HepG2 (cell line): ENCODE results near the gene PPOX. TPM values are rescaled to one million over a fixed set of nuclear protein-coding genes. Genes with fewer than 3 reads are reported as not detected.

Experiments used
- ATAC-seq: fragments of 200-7000 bp; cut with Tn5 transposase; 3 replicates; pipeline ENCODE4 v1.9.1; 2020; ENCODE audit warnings: mild to moderate bottlenecking, moderate library complexity
- BruUV-seq: library from RNA; stranded (reverse); fragments of 400-500 nt; replicated peaks from 2 replicates; lab custom pipeline; 2021; lab: Mats Ljungman, UMichigan
- CTCF ChIA-PET: fragments of 300-600 bp; formaldehyde crosslinking; extraction: SDS; loops from one replicate; lab custom pipeline; 2021; ENCODE audit warnings: low total read pairs, inconsistent platforms, low intra/inter-chr PET ratio; lab: Yijun Ruan, JAX
- POLR2A ChIA-PET: fragments of 350-600 bp; sonication (Branson Sonifier 250); formaldehyde crosslinking; loops from one replicate; lab custom pipeline; 2020; ENCODE audit warnings: antibody characterized with exemption, inconsistent platforms; lab: Yijun Ruan, JAX
- DNase-seq: peaks from one replicate; pipeline ENCODE4 v3.0.0-alpha.2; 2015; ENCODE audit warnings: low spot score
- FAIRE-seq: peaks from 3 replicates; lab custom pipeline; 2011; peaks lifted over from hg19 to GRCh38; lab: Jason Lieb, UNC
- H2AFZ ChIP-seq: one replicate; pipeline ENCODE4 v1.6.1; 2011; ENCODE audit warnings: low read length, inconsistent platforms
- H3K27ac ChIP-seq: fragments of 300-600 bp; 3 replicates; pipeline ENCODE4 v1.8.0; 2011; ENCODE audit warnings: mixed run types, mild to moderate bottlenecking, mixed read lengths, low read length, inconsistent platforms; ENCODE audit not compliant: insufficient read depth; ENCODE audit errors: extremely low read length
- H3K27me3 ChIP-seq, 2 experiments: fragments of 200-600 bp in 1 of 2; 2 replicates in 1 of 2; 3 replicates in 1 of 2; pipeline versions ENCODE4 v1.6.0 to v1.8.0; 2011; ENCODE audit warnings: low read length in 2 of 2, mild to moderate bottlenecking in 2 of 2, moderate library complexity in 2 of 2, inconsistent platforms in 1 of 2; ENCODE audit not compliant: insufficient read depth in 2 of 2, control insufficient read depth in 1 of 2
- H3K36me3 ChIP-seq, 2 experiments: fragments of 200-600 bp in 1 of 2; replicated peaks in 1 of 2; 2 replicates in 1 of 2; 3 replicates in 1 of 2; pipeline versions ENCODE4 v1.5.1 to v1.8.0; 2011; ENCODE audit warnings: low read length in 2 of 2, inconsistent platforms in 1 of 2; ENCODE audit not compliant: insufficient read depth in 2 of 2, control insufficient read depth in 1 of 2
- H3K4me1 ChIP-seq: 2 replicates; pipeline ENCODE4 v1.5.1; 2012; ENCODE audit warnings: low read length, inconsistent platforms; ENCODE audit not compliant: insufficient read depth
- H3K4me2 ChIP-seq: 2 replicates; pipeline ENCODE4 v1.6.0; 2011; ENCODE audit warnings: low read depth, low read length, inconsistent platforms
- H3K4me3 ChIP-seq, 3 experiments: fragments of 200-600 bp in 1 of 3; sonication (generic), shearing (Covaris generic) in 1 of 3; replicated peaks in 1 of 3; 2 replicates each; pipeline ENCODE4 v1.5.1; 2011 to 2016; ENCODE audit warnings: low read length in 3 of 3, inconsistent platforms in 2 of 3, low read depth in 2 of 3, mild to moderate bottlenecking in 2 of 3, control low read depth in 1 of 3, mixed read lengths in 1 of 3; ENCODE audit not compliant: insufficient read depth in 1 of 3
- H3K79me2 ChIP-seq: one replicate; pipeline ENCODE4 v1.6.1; 2011; ENCODE audit warnings: low read length, inconsistent platforms; ENCODE audit not compliant: insufficient read depth
- H3K9ac ChIP-seq: 2 replicates; pipeline ENCODE4 v1.6.0; 2011; ENCODE audit warnings: mild to moderate bottlenecking, low read depth, low read length, inconsistent platforms; ENCODE audit not compliant: insufficient read depth
- H3K9me3 ChIP-seq: 2 replicates; pipeline ENCODE4 v1.5.1; 2012; ENCODE audit warnings: mild to moderate bottlenecking, low read length
- H4K20me1 ChIP-seq: 2 replicates; pipeline ENCODE4 v1.6.0; 2011; ENCODE audit warnings: inconsistent platforms, mild to moderate bottlenecking, low read length, moderate library complexity; ENCODE audit not compliant: insufficient read depth
- ATF2 ChIP-seq: sonication (generic); formaldehyde crosslinking; IDR thresholded peaks from 2 replicates; pipeline ENCODE4 v1.4.0; 2020; ENCODE audit warnings: missing genetic modification reagents
- CBX1 ChIP-seq: IDR thresholded peaks from one replicate; pipeline ENCODE4 v1.6.1; 2016; ENCODE audit warnings: antibody characterized with exemption, low read depth
- FOSL1 ChIP-seq: sonication (generic); formaldehyde crosslinking; IDR thresholded peaks from 2 replicates; pipeline ENCODE4 v1.9.0; 2021; ENCODE audit warnings: missing genetic modification reagents, borderline replicate concordance
- GABPB1 ChIP-seq: IDR thresholded peaks from 2 replicates; pipeline ENCODE4 v1.6.1; 2016; ENCODE audit warnings: mild to moderate bottlenecking, missing genetic modification reagents, moderate library complexity, missing compliant biosample characterization
- HCFC1 ChIP-seq: fragments of 150-350 bp; IDR thresholded peaks from 2 replicates; pipeline ENCODE4 v1.6.1; 2014; ENCODE audit warnings: low read depth, low read length
- JUND ChIP-seq: sonication (generic); formaldehyde crosslinking; IDR thresholded peaks from 2 replicates; pipeline ENCODE4 v1.8.0; 2022; ENCODE audit warnings: mild to moderate bottlenecking, missing genetic modification reagents
- MED1 ChIP-seq: sonication (generic); formaldehyde crosslinking; IDR thresholded peaks from 2 replicates; pipeline ENCODE4 v1.4.0; 2020; ENCODE audit warnings: missing genetic modification reagents
- PHF20 ChIP-seq: sonication (generic); formaldehyde crosslinking; IDR thresholded peaks from 2 replicates; pipeline ENCODE4 v1.5.0; 2020; ENCODE audit warnings: mild to moderate bottlenecking, missing genetic modification reagents
- SIX4 ChIP-seq: sonication (generic); formaldehyde crosslinking; IDR thresholded peaks from 2 replicates; pipeline ENCODE4 v1.4.0; 2020; ENCODE audit warnings: missing genetic modification reagents
- ZBTB33 ChIP-seq: sonication (generic); formaldehyde crosslinking; IDR thresholded peaks from 2 replicates; pipeline ENCODE4 v1.4.0; 2020; ENCODE audit warnings: missing genetic modification reagents
- ZNF224 ChIP-seq: sonication (generic); formaldehyde crosslinking; IDR thresholded peaks from 2 replicates; pipeline ENCODE4 v1.5.0; 2020; ENCODE audit warnings: mild to moderate bottlenecking, missing genetic modification reagents
- ZNF251 ChIP-seq: sonication (generic); formaldehyde crosslinking; IDR thresholded peaks from 2 replicates; pipeline ENCODE4 v1.9.0; 2021; ENCODE audit warnings: mild to moderate bottlenecking, missing genetic modification reagents
- ZNF724P ChIP-seq: sonication (generic); formaldehyde crosslinking; IDR thresholded peaks from 2 replicates; pipeline ENCODE4 v1.8.0; 2022; ENCODE audit warnings: missing genetic modification reagents, borderline replicate concordance
- WGBS: methylation state at CpG from one replicate; pipeline ENCODE4 v1.1.6; 2017; ENCODE audit warnings: low lambda C conversion rate; 5-methylcytosine and 5-hydroxymethylcytosine counted together
- in situ Hi-C: cut with HindIII; loops from 2 replicates; pipeline ENCODE4 v1.10.0; 2017; ENCODE audit warnings: low pct_unique_long_range_greater_than_20kb; ENCODE audit not compliant: extremely low pct_ligation_motif_present
- intact Hi-C: fragments of 100-400 bp; cut with micrococcal nuclease; formaldehyde crosslinking; loops from one replicate; pipeline ENCODE4 v1.10.0; 2022; ENCODE audit not compliant: unreplicated experiment
- polyA plus RNA-seq, 8 experiments: library from polyadenylated mRNA; depleted of rRNA in 3 of 8; stranded (reverse) in 7 of 8; unstranded in 1 of 8; fragments of >200 nt; fragmentation: Illumina TruSeq in 4 of 8; extraction: Trizol in 4 of 8; gene quantifications; 2 replicates each; pipeline versions ENCODE4 v1.2.1 to v1.2.3, GENCODE V29; 2011 to 2016; ENCODE audit warnings: low read depth in 4 of 8, missing spikeins in 1 of 8, mixed read lengths in 1 of 8; ENCODE audit not compliant: insufficient read depth in 1 of 8
- total RNA-seq, 5 experiments: library from RNA; depleted of rRNA; stranded (reverse); fragments of >200 nt; fragmentation: Illumina TruSeq; extraction: Trizol; gene quantifications; 2 replicates each; pipeline ENCODE4 v1.2.3, GENCODE V29; 2016; ENCODE audit warnings: low read depth in 1 of 5
- TF ChIP-seq, protein P1 (sequence below): sonication (generic); formaldehyde crosslinking; IDR thresholded peaks from 2 replicates; pipeline ENCODE4 v1.4.0; 2020; ENCODE audit warnings: missing genetic modification reagents
- TF ChIP-seq, protein P2 (sequence below): sonication (generic); formaldehyde crosslinking; IDR thresholded peaks from 2 replicates; pipeline ENCODE4 v1.8.0; 2022; ENCODE audit warnings: missing genetic modification reagents, mild to moderate bottlenecking, moderate library complexity, borderline replicate concordance

Gene PPOX
- total and polyA plus RNA-seq, 2 of the 13 experiments (the other 11 are each of a cell fraction or from before 2014, with no cell fraction given): 15.5 to 27.7 TPM

DNA sequence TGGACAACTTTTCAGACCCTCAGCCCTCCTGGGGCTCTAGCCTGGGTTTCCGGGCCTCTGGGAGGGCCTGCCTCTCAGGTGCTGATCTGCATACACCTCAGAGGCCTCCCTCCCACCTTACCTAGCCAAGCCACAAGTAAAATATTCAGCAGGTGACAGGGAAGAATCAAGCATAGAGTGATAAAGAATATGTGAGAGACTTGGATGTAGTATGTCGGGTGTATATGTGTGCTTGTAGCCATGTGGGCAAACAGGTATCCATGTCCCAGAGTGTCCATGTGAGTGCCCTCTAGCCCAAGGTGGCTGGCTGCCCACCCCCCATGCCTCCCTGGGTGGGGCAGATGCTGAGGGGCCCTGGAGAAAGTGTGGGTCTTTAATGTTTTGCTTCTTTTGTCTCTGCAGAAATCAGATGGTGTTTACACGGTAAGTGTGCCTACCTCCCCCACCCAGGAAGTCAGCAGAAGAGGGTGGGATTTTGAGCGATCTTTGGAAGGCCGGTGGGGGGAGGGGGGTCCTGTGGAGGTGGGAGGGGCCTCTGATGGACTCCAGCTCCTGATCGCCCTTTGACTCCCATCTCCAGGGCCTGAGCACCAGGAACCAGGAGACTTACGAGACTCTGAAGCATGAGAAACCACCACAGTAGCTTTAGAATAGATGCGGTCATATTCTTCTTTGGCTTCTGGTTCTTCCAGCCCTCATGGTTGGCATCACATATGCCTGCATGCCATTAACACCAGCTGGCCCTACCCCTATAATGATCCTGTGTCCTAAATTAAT lies 52.3 kb downstream of the PPOX start:
- H3K4me1 ChIP-seq: peaks cover 65% of the 10 kb centered on the region
- CTCF ChIA-PET: no interaction called here
- peak; percentile 86 for FAIRE-seq
- TF ChIP-seq, protein P1, sequence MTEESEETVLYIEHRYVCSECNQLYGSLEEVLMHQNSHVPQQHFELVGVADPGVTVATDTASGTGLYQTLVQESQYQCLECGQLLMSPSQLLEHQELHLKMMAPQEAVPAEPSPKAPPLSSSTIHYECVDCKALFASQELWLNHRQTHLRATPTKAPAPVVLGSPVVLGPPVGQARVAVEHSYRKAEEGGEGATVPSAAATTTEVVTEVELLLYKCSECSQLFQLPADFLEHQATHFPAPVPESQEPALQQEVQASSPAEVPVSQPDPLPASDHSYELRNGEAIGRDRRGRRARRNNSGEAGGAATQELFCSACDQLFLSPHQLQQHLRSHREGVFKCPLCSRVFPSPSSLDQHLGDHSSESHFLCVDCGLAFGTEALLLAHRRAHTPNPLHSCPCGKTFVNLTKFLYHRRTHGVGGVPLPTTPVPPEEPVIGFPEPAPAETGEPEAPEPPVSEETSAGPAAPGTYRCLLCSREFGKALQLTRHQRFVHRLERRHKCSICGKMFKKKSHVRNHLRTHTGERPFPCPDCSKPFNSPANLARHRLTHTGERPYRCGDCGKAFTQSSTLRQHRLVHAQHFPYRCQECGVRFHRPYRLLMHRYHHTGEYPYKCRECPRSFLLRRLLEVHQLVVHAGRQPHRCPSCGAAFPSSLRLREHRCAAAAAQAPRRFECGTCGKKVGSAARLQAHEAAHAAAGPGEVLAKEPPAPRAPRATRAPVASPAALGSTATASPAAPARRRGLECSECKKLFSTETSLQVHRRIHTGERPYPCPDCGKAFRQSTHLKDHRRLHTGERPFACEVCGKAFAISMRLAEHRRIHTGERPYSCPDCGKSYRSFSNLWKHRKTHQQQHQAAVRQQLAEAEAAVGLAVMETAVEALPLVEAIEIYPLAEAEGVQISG (CRISPR knock-in tag): peak; percentile 37
- TF ChIP-seq MED1 (peak; percentile 89), JUND (CRISPR knock-in tag) (peak; percentile 35), FOSL1 (CRISPR knock-in tag) (no peak), CBX1 (peak; percentile 52), ZNF724P (peak; percentile 68; the same call in 1 of the 2 replicates), GABPB1 (CRISPR knock-in tag) (peak; percentile 55), ZNF251 (CRISPR knock-in tag) (no peak), SIX4 (peak; percentile 52; the same call in 1 of the 2 replicates), ZBTB33 (CRISPR knock-in tag) (peak; percentile 17; the same call in 1 of the 2 replicates), PHF20 (CRISPR knock-in tag) (peak; percentile 48; the same call in 1 of the 2 replicates), ZNF224 (CRISPR knock-in tag) (no peak), HCFC1 (no peak), ATF2 (peak; percentile 22; the same call in 1 of the 2 replicates)
- TF ChIP-seq, protein P2, sequence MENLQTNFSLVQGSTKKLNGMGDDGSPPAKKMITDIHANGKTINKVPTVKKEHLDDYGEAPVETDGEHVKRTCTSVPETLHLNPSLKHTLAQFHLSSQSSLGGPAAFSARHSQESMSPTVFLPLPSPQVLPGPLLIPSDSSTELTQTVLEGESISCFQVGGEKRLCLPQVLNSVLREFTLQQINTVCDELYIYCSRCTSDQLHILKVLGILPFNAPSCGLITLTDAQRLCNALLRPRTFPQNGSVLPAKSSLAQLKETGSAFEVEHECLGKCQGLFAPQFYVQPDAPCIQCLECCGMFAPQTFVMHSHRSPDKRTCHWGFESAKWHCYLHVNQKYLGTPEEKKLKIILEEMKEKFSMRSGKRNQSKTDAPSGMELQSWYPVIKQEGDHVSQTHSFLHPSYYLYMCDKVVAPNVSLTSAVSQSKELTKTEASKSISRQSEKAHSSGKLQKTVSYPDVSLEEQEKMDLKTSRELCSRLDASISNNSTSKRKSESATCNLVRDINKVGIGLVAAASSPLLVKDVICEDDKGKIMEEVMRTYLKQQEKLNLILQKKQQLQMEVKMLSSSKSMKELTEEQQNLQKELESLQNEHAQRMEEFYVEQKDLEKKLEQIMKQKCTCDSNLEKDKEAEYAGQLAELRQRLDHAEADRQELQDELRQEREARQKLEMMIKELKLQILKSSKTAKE: peak; percentile 59; the same call in 1 of the 2 replicates

More for the DNA sequence above, 52.3 kb downstream of the PPOX start:
- Histone ChIP-seq H3K4me2 (peak overlapping the region; percentile 87), H3K9me3 (no peaks in the 10 kb centered on the region), H3K79me2 (peaks cover 19% of the 10 kb centered on the region), H3K9ac (peak overlapping the region; percentile 67), H2AFZ (no peak overlapping the region), H4K20me1 (peaks cover 11% of the 10 kb centered on the region), H3K27ac (peak overlapping the region; percentile 99), H3K36me3 (peaks cover 1 to 25% of the 10 kb centered on the region in 2 experiments; a peak in 3 of 5 replicates), H3K27me3 (no peaks in the 10 kb centered on the region; a peak in 1 of 5 replicates), H3K4me3 (peak overlapping the region; percentile 26 to 63 (median 29); a peak in 5 of 6 replicates)
- ATAC-seq: peak; percentile 48
- POLR2A ChIA-PET: interaction anchor here (0.8 to 12.5 kb wide), 11 partner anchors 9 to 194 kb away, joined by 3 to 357 read pairs (median 9); partner anchors contain the start of genes ADAMTS4, NDUFS2 and SDHC
- intact Hi-C loops (no loop called here), in situ Hi-C loops (no loop called here)
- peak; percentile 88 for DNase-seq
- whole genome bisulfite sequencing: 8% methylated on average over 6 of the region's 8 CpGs
- no TSS peak for BruUV-seq
